HG02610 (cell line): ENCODE measurements around the gene L1CAM.

ENCODE experiments used
- ATAC-seq: cut with Tn5 transposase; IDR thresholded peaks from one replicate; pipeline ENCODE4 v1.9.1; 2021; ENCODE audit warnings: mild to moderate bottlenecking, moderate library complexity; ENCODE audit not compliant: unreplicated experiment

The L1CAM gene

DNA sequence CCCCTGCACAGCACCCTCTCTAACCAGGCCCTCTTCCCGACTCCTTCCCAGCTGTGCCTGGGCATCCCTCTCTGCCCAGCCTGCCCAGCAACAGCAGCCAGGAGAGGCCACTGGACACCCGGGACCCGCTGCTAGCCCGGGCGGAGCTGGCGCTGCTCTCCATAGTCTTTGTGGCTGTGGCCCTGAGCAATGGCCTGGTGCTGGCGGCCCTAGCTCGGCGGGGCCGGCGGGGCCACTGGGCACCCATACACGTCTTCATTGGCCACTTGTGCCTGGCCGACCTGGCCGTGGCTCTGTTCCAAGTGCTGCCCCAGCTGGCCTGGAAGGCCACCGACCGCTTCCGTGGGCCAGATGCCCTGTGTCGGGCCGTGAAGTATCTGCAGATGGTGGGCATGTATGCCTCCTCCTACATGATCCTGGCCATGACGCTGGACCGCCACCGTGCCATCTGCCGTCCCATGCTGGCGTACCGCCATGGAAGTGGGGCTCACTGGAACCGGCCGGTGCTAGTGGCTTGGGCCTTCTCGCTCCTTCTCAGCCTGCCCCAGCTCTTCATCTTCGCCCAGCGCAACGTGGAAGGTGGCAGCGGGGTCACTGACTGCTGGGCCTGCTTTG lies 19.6 kb upstream of the L1CAM start:
- ATAC-seq, result no peak

DNA sequence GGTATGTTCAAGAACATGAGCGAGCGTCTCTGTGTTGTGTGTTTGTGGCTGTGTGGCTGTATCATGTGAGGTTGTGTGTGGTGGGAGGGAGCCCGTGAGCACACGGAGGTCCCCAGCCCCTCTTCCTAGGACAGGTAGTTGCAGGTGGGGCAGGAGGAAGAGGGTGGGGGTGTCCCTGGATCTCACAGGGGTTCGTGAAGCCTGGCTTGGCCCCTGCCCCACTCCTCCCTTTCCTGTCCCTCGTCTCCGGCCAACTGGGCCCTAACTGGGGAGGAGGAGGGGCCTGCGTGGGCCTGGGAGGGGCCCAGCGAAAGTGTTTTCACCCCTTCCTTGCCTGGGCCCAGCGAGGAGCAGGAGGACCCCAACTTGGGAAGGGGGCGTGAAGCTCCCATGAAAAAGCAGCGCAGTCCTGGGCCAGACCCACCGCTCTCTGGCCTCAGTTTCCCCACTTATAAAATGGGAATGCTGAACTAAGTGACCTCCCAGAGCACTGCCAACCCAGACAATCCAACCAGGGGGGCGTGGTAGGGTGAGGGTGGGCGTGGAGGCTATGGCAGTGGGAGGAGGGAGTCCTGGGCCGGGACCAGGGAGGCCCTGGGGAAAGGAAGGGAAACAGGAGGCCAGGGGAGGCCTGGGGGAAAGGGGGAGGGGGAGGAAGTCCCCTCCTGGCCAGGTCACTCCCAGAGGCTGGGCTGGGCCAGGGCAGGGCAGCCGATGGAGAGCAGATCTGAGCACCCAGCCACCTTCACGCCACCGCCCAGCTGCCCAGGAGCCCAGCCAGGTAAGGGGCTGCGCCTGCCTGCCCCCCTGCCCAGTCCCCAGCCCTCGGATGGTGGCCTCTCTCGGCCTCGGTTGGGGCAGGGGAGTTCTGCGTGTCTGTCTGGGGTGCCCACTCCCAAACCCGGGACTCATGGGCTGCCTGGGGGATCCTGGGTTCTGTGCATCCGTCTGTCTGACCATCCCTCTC lies 18.3 kb upstream of the L1CAM start, which contains the start of gene AVPR2:
Gene AVPR2, plus strand, starts transcription at position 683 of the 967 bp plus-strand sequence. CDS start 473 bp downstream, outside the sequence.
- ATAC-seq, result no peak

DNA sequence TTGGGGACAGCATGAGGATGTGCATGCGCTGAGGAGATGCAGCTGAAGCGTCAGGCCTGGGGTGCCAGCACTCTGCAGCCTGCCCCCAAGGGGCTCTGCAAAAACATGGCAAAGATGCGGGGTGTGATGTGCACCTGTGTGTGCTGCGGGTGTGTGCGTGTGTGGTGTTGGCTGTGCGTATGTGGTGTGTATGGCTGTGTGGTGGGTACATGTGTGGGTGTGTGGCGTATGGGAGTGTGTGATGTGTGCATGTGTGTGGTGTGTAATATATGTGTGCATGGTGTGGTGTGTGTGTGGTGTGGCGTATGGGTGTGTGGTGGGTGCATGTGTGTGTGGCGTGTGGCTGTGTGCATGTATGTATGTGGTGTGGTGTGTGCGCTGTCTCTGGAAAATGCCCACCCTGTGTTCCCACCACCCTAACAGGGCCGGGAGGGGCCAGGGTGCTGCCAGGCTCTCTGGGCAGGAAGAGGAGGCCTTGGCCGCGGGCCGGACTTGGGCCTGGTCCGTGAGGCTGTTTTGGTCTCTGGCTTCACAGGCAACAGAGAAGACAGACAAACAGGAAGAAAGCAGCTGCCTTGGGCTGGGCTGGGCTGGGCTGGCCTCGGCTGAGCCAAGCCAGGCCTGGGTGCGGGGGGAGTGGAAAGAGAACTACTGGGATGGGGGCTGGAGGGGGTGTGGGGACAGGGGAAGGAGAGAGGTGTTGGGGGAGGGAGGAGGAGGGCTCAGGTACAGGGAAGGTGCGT lies 17.4 kb upstream of the L1CAM start:
- ATAC-seq, result no peak

DNA sequence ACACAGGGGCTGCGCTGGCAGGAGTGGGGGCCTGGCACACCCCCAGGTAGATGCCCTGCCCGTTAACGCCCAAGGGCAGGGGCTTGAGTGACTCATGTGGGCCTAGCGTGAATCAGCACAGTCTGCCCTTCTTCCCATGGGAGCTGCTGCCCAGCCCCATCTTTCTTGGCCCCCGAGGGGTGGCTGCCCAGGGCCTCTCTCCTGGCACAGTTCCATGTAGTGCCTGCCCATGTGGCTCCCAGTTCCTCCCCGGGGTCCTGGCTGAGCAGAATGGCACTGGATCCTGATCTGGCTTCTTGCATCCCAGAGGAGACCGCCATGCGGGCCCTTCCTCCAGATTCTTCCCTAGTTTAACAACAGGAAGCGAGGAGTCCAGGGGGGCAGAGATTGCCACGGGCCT lies 16.4 kb upstream of the L1CAM start:
- ATAC-seq, result no peak

DNA sequence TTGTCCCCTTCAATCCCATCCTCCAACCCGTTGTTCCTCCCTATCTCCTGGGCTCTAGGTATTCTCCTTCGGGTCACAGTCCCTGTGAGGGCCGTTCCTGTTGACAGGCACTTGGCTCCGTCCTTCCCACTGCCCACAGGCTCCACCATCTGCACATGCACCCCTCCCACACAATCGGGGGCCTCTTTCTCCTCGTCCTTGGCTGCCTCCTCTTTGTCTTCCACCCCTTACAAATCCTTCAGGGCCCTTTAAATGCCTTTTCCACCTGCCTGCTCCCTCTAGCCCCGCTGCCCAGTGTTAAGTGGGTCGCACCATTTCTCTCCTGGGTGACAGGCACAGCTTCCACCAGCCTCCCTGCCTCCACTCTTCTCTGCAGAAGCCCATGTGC lies 15.8 kb upstream of the L1CAM start:
- ATAC-seq, result no peak

DNA sequence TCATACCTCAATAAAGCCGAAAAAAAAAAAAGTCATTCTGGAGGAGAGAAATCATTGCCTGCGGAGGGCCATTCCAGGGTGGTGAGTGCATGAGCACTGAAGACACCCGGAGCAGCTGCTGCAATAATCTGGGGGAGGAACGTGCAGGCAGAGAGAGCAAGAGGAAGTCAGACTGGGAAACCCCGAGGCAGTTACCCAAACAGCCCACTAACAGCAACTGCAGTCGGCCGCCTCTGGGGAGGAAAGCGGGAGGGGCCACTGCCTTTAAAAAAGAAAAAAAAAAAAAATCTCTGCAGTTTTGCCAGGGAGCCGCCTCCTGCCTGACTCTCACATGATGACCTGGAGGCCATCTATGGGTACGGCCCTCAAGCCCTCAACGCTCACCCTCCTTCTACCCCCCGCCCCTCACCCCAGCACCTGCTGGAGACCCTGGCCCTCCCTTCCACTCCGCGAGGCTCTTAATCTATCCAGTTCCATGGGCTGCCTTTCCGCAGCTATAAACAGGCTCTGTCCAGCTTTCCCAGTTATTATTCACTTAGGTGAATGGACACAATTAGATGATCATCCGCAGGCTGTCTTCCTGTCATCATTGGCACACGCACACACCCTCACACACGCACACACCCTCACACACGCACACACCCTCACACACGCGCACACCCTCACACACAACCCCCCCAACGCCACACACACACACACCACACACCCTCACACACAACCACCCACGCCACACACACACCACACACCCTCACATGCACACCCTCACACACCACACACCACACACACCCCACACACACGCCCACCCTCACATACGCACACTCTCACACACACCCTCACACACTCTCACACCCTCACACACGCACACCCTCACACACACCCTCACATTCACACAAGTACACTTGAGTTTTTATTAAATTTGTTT lies 15.1 kb upstream of the L1CAM start:
- peak; percentile 93 for ATAC-seq

DNA sequence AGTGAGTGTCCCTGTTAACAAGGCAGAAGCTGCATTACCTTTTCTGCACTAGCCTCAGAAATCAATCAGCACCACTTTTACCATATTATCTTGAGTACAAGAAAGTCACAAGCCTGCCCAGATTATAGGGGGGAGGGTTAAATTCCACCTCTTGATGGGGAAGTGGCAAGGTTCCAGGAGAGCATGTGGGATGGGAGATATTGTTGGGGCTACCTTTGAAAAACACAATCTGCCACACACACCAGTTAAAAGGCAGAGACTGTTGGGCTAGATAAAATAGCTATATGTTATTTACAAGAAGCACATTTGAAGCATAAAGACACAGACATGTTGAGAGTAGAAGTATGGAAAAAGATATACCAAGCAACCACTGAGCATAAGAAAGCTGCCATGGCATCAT lies 11.9 kb upstream of the L1CAM start:
- no peak for ATAC-seq

DNA sequence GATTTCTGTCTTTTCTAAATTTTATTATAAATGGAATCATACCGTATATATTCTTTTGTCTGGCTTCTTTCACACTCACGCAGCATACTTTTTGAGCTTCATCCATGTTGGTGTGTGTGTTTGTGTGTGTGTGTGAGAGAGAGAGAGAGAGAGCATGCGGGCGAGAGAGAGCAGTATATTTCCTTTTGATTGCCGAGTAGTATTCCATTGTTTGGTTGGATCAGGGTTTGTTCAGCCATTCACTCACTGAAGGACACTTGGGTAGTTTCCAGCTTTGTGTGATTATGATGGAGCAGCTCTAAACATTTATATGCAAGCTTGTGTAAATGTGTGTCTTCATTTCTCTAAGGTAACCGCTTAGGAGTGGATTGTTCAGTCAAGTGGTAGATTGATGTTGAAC lies 3.1 kb upstream of the L1CAM start:
- no peak for ATAC-seq

DNA sequence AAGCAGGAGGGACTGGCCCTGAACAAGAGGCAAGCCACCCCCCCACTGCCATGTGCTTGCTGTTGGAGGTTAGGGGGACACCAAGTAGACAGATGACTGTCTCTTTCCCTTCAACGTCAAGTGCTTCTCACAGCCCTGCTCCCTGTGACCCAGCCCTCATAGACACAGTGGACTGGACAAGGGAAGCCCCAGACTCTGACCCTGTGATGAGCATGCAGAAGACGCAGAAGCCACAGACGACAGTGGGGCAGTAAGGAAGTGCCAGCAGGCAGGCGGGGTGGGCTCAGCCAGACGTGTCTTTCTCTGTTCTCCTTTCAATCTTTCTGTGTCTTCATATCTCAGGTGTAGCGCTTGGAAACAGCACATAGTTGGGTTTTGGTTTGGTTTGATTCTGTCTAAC lies 2.4 kb upstream of the L1CAM start:
- ATAC-seq, result no peak

DNA sequence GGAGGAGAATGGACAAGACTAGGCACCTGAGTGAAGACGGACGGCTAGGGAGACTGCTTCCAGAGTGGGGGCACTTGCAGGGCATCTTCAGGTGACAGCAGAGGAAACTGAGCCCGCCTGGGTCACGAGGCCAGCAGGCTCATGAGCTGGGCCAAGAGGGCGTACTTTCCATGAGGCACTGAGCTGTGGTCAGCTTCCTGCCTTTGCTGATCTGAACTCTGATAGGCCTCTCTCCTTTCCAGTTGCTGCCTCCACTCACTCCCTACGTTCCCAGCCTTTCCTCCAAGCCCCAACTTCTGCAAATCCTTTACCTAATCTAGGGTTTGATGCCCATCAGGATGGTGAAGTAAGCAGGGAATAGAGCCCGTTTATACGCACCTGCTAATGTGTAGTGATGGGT lies 1.4 kb upstream of the L1CAM start:
- no peak for ATAC-seq

DNA sequence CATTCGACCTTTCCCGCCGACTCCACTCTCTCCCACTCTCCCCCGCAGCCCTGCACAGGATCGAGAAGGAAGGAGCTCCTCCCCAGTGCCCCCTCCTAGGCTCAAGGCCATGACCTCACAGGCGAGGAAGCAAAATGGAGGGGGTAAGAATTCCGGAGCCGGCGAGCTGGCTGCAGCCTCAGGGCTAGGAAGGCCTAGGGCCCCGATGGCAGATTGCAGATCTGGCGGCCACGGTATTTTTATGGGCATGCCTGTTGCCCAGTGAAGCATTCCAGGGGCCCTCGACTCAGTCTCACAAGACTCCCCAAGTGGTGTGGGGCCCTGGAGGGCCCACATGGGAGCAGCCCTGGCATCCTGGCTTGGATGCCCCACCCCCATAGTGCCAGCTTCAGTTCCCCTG lies 942 bp upstream of the L1CAM start:
- no peak for ATAC-seq

DNA sequence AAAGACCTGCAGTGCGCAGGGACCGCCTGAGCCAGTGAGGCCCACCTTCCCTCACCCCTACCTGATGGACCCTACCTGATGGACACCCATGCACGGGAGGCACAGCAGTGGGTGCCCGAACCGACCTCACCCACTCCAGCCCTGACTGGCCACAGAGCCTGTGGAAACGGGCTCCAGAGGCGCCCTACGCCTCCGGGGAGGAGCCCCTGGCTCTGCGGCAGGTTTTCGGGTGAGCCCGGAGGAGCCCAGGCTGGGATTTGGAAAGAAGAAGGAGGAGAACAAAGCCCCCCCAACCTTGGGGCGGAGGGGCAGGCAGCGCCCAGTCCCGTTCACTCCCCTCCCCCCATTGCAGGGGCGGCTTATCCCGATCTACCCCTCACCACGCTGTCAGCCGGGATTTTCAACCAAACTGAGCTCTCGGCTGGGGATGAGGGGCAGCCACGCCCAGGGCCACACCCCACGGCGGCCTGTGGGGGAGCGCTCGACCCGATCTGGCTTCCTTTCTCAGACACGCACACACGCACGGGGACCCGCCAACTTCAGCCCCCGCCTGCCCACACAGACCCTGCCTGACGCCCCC lies 675 bp downstream of the L1CAM start:
- ATAC-seq, result no peak

DNA sequence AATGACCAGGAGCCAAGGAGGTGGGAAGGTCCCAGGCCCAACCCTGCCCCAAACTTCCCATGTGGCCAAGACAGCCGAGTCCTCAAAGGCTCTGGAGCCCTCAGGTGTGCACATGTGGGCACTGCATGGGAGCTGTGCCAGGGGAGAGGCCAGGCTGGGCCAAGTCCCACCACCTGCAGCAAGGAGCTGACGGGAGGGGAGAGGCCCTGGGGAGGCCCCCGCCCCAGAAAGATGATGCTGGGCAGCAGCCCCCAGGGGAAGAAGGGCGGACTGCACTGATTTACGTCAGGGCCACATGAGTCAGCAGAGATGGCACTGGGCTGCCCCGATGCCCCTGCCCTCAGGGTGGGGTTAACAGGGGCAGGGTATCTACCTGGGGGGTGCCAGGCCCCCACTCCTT lies 1.4 kb downstream of the L1CAM start:
- no peak for ATAC-seq

DNA sequence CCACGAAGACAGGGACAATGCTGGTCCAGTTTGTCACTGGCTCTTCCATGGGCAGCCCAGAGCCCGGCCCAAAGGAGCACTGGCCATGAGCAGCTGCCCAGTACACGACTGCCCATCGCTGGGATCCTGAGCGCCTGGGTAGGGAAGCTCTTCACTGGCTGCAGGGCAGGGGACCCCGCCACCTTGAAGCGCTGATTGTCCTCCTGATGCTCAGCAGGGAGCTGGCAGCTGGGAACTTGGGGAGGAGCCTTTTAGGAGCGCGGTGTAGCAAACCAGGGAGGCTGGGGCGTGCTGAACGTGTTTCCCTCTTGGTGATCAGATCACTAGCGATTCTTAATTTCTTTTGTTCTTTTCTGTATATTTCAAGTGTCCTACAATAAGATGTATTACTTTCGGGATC lies 1.8 kb downstream of the L1CAM start:
- no peak for ATAC-seq

DNA sequence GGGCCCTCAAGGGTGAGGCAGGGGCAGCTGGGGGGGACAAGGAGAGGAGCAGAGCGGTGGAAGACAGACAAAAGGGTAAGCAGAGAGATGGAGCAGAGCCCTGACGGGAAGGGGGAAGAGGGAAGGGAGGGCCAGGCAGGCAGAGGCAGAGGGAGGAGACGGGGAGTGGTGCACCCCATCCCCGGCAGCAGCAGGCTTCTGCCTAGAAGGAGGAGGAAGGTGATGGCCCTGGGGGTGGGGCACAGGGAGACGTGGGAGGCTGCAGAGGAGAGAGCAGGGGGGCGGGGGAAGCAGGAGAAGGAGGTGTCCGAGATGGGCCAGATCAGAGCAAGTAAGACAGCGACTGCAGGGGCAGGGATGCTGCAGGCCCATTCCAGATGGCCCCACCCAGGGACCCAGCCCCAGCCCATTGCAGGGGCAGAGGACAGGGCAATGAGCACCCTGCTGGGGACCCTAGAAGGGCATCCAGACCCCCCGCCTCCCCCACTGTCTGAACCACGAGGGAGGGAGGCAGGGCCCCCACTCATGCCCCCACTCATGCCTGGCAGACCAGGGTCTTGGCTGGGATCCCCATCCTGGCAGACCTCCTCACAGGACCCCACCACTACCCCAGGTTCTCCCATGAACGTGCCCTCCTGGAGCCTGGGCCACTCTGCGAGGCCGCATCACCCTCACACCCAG lies 2.7 kb downstream of the L1CAM start:
- no peak for ATAC-seq

DNA sequence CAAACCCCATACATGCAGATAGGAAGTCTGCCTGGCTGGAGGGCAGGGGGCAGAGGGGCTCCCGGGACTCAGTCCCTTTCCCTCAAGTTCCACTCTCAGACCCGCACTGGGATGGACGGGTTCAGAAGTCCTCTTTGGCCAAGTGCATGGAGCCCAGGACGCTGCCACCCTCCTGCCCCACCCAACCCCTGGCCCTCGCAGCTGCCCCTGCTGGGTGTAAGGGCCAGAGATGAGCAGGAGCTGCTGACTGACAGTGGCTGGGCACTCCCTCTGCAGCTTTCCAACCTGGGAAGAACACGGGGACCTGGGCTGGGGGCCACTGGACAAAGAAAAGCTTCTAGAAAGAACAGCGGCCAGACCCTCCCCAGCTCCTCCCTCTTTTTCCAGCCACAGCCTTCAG lies 3.4 kb downstream of the L1CAM start:
- ATAC-seq, result no peak

DNA sequence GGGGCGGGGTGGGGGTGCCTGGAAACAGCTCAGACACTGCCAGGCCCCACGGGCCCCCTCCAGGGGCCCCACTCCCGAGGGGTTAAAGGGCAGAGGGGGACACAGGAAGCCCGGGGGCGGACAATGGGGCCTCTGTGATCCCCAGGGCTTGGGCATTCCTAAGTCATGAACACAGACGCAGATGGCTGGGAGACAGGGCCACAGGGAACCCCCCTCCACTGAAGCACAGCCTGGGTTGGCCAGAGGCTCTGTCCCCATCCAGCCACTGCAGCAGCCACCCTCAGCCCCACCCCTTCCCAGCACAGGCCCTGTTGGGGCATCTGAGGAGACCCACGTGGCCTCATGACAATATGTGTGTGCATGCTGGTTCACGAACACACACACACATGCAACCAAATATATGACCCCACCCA lies 3.9 kb downstream of the L1CAM start:
- no peak for ATAC-seq

DNA sequence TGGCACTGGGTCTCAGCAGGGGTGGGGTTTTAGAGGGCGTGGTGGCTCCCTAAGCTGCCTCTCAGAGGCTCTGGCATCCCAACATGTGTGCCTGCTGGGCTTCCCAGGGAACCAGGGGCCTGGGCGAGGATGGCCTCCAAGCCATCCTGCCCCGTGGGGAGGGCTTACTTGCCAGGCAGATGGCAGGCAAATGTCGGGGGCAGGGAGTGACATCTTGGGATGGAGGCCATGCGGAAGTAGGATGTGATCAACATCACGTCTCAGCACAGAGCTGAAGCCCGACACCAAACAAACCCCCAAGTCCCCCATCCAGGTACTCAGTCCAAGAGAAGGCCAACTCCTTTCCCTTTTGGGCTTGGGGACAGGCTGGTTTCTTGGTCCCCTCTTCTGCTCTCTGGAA lies 4.7 kb downstream of the L1CAM start:
- no peak for ATAC-seq

DNA sequence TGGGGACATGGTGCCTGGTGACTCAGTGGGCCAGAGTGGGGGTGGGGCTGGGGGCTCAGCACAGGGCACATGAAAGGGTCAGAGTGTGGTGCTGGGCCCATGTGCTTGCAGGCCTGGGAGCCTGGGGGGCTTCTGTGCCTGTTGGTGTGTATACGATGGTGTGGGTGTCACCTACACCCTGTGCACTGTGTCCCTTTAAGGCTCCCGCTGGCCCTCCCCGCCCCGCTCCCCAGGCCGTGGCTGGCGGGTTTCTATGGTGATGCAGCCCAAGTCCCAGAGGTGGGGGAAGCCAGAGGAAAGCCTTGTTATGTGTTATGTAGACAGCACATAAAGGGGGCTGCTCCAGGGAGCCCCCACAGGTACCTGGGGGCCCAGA lies 5.5 kb downstream of the L1CAM start:
- ATAC-seq, result no peak
